Fibroblast of villous mesenchyme (primary cell): Measurements from ENCODE around the gene SH2D4B. TPM values are rescaled to one million over a fixed set of nuclear protein-coding genes. Genes with fewer than 3 reads are reported as not detected.

ENCODE experiments used
- DNase-seq: peaks from one replicate; pipeline ENCODE4 v3.0.0-alpha.2; 2010; ENCODE audit warnings: low read depth
- H3K4me3 ChIP-seq: 2 replicates; pipeline ENCODE4 v1.5.1; 2011; ENCODE audit warnings: low read depth, mild to moderate bottlenecking, low read length
- CTCF ChIP-seq: IDR thresholded peaks from 2 replicates; pipeline ENCODE4 v1.5.1; 2012; ENCODE audit warnings: low read depth, mild to moderate bottlenecking, low read length; ENCODE audit not compliant: insufficient read depth
- total RNA-seq: library from RNA; depleted of rRNA; stranded (reverse); fragments of >200 nt; gene quantifications from 2 replicates; pipeline ENCODE4 v1.2.3, GENCODE V29; 2012

SH2D4B gene
- total RNA-seq, 1 donor: not detected

GRCh38 chr10:80648106-80648505, 110.4 kb downstream of the SH2D4B start:
- peak; percentile 46 for DNase-seq
- H3K4me3 ChIP-seq: no peak overlapping the region
- TF ChIP-seq CTCF: no peak

GRCh38 chr10:80649183-80649582, 111.5 kb downstream of the SH2D4B start:
- TF ChIP-seq CTCF: no peak
- no peak for DNase-seq
- H3K4me3 ChIP-seq: no peak overlapping the region

GRCh38 chr10:80655898-80656297, 118.2 kb downstream of the SH2D4B start:
- H3K4me3 ChIP-seq: no peak overlapping the region
- no peak for DNase-seq
- no peak for TF ChIP-seq CTCF

- TF ChIP-seq CTCF: no peak
- H3K4me3 ChIP-seq: no peak overlapping the region
- no peak for DNase-seq
Measured at GRCh38 chr10:80658068-80658467, 120.4 kb downstream of the SH2D4B start.

- DNase-seq: no peak
- no peak for TF ChIP-seq CTCF
Measured at GRCh38 chr10:80659289-80659688, 121.6 kb downstream of the SH2D4B start.

GRCh38 chr10:80660266-80660665, 122.6 kb downstream of the SH2D4B start:
- H3K4me3 ChIP-seq: no peak overlapping the region
- no peak for DNase-seq

More at GRCh38 chr10:80659289-80659688, 121.6 kb downstream of the SH2D4B start:
- H3K4me3 ChIP-seq: no peak overlapping the region

More at GRCh38 chr10:80660266-80660665, 122.6 kb downstream of the SH2D4B start:
- no peak for TF ChIP-seq CTCF
